ENCODE data around the gene TPM1.
"Not testable (repeated sequence)": the region's sequence is repeated elsewhere in the genome, so short reads cannot be mapped to it uniquely, and the experiment has no call there.

Gene TPM1

GRCh38 chr15:63075984-63076713 is 33.6 kb downstream of the TPM1 start:
- no peak for DNase-seq

- no peak for DNase-seq
Observed at GRCh38 chr15:63076714-63077046, 34.1 kb downstream of the TPM1 start.

- no peak for DNase-seq
Observed at GRCh38 chr15:63077952-63078351, 35.4 kb downstream of the TPM1 start.

GRCh38 chr15:63079947-63080626 is 37.5 kb downstream of the TPM1 start:
- no peak for DNase-seq

- DNase-seq, result peak; percentile 80
Observed at GRCh38 chr15:63080634-63081250, 38.2 kb downstream of the TPM1 start.

GRCh38 chr15:63082366-63082765 is 39.8 kb downstream of the TPM1 start:
- no peak for DNase-seq

GRCh38 chr15:63083044-63083443 is 40.5 kb downstream of the TPM1 start:
- no peak for DNase-seq

GRCh38 chr15:63083541-63083940 is 41.0 kb downstream of the TPM1 start:
- DNase-seq, result no peak

GRCh38 chr15:63084806-63085205 is 42.3 kb downstream of the TPM1 start:
- DNase-seq, result no peak

GRCh38 chr15:63085289-63085688 is 42.7 kb downstream of the TPM1 start:
- DNase-seq, result no peak

- DNase-seq, result no peak
Observed at GRCh38 chr15:63086271-63086670, 43.7 kb downstream of the TPM1 start.

- no peak for DNase-seq
Observed at GRCh38 chr15:63086947-63087346, 44.4 kb downstream of the TPM1 start.

GRCh38 chr15:63088533-63089245 is 46.1 kb downstream of the TPM1 start:
- no peak for DNase-seq

GRCh38 chr15:63089260-63090043 is 46.9 kb downstream of the TPM1 start:
- peak; percentile 49 for DNase-seq

- no peak for DNase-seq
Observed at GRCh38 chr15:63090472-63090871, 47.9 kb downstream of the TPM1 start.

- no peak for DNase-seq
Observed at GRCh38 chr15:63090887-63091286, 48.3 kb downstream of the TPM1 start.

GRCh38 chr15:63091679-63092446 is 49.3 kb downstream of the TPM1 start:
- no peak for DNase-seq

GRCh38 chr15:63093486-63094205 is 51.1 kb downstream of the TPM1 start:
- peak; percentile 55 for DNase-seq

GRCh38 chr15:63094495-63094931 is 52.0 kb downstream of the TPM1 start:
- DNase-seq, result peak; percentile 18

GRCh38 chr15:63096178-63096577 is 53.6 kb downstream of the TPM1 start:
- no peak for DNase-seq

- not testable (repeated sequence) for DNase-seq
Observed at GRCh38 chr15:63098901-63099300, 56.4 kb downstream of the TPM1 start.

Measured in NCI-H1694 treated with DMSO at 0.1 percent for 48 hours (cell line).